Left hindlimb (tissue), 1 donor: ENCODE data around the gene HOXC4.

Source experiments
- DNase-seq: peaks from one replicate; pipeline ENCODE4 v3.0.0-alpha.2; 2018

Gene HOXC4

DNA sequence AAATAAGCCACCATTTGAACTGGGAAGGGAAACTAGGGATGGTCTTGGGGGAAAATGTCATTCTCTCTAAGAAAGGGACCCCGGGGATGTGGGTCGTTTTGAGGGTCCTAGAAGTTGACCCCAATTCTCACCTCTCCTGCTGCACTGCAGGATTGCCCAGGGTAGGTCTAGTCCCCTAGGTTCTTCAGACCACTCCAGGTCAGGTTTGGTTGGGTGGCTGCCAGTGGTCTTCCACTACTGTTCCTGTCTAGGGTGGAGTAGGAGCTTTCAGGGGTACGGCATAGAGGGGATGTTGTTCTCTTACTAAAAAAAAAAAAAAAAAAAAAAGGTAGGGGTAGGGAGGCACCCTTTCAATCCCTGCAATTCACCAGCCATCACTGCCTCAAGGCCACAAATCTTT is 37.6 kb upstream of the HOXC4 start:
- no peak for DNase-seq

DNA sequence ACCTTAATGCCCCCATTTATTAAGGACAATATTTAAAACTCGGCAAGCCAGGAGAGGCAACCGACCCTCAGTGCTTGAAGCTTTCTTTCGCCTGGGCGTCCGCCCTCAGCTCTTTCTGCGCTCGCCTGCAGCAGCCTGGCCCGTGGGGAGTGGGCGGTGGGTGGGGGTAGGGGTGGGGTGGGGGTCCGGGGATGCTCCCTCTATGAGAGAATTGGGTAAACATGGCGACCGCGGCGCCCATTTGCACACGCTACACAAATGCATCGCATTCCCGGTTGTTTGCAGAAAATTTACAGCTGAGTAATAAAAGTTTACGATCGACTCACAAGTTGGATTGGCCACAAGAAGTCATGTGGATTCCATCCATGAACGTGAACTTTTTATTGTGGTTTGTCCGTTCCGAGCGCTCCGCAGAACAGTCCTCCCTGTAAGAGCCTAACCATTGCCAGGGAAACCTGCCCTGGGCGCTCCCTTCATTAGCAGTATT is 37.1 kb upstream of the HOXC4 start:
- no peak for DNase-seq

DNA sequence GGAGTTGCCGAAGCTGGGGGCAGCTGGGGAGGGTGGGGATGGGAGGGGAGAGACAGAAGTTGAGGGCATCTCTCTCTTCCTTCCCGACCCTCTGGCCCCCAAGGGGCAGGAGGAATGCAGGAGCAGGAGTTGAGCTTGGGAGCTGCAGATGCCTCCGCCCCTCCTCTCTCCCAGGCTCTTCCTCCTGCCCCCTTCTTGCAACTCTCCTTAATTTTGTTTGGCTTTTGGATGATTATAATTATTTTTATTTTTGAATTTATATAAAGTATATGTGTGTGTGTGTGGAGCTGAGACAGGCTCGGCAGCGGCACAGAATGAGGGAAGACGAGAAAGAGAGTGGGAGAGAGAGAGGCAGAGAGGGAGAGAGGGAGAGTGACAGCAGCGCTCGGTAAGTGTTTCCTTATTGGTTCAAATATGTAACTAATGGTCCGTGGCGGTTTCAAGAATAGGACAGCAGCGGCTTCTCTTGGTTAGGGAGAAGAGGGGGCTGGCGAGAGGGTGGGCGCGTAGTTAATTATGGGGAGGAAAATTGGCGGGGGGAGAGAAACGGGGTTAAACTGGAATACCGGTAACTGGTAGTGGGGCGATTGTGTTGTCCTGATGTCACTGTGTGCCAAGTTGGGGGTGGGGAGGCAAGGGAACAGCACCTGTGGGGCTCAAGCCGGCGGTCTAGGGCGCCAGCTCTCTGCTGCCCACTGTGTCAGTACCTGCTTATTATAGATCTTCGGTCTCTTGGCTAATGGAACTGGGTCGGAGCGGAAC is 36.4 kb upstream of the HOXC4 start:
- no peak for DNase-seq

DNA sequence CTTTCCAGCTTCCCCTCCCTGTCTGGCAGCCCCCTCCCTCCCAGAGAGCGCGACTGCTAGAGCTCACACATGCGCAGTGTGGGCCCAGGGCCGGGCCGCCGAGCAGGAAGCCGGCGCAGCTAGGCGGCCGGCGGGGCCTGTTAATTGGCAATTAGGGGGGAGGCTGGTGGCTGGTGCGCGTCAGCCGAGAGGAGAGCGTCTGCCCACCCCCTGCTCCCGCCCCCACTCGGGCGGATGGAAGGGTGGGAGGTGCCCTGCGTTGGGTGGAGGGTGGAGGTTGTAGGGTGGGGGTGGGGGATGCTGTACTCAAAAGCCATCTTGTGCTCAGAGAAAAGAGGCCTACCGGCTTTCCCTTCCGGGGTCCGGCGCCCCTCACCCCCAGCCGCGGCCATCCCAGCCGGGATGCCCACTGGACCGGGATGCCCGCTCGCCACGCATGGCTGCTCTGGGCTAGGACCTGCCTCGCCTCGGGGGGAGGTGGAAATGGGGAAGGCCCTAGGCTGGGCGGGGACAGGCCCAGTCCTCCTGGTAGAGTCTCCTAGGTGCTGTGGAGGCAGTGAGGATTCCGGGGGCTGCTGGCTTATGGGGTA is 35.7 kb upstream of the HOXC4 start:
- DNase-seq, result peak; percentile 96

DNA sequence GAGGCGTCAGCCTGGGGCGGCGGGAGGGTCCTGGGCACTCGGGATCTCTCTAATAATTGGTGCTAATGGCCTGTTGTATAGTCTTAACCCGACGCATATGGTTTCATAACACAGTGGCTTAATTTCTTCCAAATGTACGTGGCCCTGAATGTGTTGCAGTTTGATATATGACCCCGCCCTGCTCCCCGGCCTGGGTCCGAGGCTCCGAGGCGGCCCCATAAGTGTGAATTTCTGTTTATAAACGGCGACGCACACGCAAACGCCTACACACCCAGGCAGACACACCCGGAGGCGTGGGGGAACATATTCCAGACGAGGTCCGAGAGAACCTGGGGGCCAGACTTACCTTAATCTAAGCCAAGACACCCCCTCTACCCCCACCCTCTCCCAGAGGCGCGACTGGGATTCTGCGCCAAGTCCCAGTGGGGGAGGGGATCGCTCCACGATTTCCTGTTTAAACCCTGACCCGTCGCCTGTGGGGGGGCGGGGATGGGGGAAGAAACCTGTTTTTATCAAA is 35.1 kb upstream of the HOXC4 start:
- DNase-seq, result no peak

DNA sequence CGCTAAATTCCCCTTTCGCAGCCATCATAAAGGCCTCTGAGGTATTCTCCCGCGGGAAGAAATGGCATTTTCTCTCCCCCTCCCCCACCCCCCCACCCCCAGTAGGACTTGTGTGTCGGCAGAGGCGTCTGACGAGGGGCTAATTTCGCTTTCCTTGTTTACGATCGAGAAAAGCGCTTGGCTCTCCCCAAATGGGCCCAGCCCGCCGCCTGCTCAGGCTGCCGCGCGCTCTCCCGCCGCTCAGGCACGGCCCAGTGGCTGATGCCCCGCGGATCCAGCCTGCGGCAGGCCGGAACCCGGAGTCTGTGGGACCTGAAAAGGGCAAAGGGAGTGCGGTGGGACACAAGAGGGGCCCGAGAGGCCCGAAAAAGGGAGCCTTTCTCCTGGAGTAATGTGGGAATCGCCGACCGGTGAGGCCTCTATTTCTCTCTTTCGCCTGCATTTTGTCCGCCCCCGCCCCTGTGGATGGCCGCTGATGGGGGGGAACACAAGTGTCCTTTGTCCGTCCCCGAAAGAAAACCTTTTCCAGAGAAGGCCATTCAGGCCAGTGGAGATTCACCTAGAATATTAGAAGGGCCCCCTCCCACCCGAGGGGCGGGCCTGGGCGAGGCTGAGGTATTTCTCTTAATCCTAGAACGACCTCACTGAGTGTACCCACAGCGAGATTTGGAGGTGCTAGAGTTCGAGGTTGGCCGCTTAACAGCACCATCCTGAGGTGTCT is 34.4 kb upstream of the HOXC4 start:
- no peak for DNase-seq

DNA sequence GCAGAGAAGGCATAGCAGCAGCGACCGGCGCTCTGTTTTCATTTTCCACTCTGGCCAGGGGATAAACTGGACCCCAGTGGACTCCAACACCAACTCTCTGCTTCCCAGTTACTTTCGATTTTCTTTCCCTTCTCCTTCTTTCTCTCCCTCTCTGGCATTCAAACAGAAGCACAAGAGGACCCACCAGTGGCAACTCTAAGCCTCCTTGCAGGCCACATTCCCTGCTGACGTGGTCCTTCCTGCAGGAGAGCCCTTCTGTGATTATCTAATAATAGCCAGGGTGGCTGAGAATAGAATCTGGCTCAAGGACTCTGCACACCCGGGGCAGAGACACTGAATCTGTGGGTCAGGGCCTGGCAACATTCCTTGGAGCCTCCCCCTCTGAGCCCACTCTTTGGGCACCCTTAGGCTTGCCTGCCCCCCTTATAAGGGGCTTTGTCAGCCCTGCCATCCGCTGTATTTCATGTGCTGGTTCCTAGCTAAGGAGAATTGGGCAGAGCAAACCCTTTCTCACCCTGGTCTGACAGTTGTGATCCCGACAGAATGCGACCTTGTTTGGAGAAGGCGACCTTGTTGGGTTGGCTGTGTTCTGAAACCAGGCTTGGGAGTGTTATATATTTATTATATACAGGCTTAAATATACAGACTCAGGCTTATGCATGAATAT is 33.6 kb upstream of the HOXC4 start:
- DNase-seq, result no peak

DNA sequence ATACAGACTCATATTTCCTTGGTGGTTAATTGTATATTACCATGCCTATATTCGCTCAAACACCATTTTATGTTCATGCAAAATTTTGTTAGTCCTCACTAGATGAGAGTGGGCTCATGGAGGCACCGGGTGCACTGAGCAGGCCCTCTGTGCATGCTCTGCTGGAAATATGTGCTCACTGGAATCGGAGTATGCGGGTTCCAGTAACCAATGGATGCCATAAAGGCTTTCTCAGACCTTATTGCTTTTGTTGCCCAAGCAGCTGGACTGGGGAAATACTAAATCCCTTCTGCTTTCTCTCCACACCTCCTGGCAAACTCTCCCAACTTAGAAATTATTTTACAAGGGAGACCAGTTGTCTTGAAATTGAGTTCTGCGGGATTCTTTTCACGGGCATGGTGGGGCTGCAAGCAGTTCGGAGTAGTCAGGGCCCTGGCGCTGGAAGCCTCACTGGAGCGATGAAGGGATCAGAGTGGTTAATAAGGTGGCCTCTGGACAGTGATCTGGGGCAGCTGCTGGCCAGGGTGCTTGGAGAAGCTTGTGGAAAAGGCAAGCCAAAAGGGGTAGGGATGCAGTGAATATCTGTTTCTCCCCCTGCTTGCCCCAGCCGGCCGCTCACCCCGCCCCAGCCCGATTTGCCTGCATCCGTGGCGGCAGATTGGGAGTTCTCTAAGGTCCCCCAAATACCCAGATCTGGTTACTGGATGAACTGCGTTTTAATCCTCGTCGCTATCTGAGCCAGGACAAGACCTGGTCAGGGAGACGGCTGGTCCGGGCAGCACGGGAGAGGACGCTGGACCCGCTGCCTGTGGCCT is 32.8 kb upstream of the HOXC4 start:
- DNase-seq, result no peak

DNA sequence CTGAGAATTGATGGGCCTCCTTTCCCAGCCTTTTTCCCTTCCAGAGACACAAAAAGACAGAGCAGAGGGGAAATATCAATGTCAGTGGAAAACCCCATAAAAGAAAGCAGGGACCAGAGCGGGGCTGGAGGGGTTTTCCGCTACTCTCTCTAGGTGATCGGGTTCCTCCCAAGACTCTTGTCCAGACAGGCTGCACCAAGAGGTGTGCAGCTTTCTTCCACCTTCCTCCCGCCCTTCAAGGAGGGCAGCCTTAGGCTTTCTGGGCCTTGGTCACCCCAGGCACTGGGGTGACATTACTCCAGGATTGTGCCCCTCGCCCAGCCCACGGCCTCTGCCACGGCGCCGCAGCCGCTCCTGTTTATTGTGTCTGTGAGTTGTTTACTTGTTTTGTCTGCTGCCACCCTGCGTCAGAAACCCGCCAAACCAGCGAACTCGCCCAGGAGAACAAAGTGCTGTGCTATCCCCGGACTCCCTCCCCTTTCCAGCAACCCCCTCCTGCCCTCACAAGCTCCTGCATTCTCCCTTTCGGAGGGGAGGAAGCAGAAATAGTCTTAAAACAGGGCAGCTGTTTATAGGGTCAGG is 32.1 kb upstream of the HOXC4 start:
- no peak for DNase-seq

DNA sequence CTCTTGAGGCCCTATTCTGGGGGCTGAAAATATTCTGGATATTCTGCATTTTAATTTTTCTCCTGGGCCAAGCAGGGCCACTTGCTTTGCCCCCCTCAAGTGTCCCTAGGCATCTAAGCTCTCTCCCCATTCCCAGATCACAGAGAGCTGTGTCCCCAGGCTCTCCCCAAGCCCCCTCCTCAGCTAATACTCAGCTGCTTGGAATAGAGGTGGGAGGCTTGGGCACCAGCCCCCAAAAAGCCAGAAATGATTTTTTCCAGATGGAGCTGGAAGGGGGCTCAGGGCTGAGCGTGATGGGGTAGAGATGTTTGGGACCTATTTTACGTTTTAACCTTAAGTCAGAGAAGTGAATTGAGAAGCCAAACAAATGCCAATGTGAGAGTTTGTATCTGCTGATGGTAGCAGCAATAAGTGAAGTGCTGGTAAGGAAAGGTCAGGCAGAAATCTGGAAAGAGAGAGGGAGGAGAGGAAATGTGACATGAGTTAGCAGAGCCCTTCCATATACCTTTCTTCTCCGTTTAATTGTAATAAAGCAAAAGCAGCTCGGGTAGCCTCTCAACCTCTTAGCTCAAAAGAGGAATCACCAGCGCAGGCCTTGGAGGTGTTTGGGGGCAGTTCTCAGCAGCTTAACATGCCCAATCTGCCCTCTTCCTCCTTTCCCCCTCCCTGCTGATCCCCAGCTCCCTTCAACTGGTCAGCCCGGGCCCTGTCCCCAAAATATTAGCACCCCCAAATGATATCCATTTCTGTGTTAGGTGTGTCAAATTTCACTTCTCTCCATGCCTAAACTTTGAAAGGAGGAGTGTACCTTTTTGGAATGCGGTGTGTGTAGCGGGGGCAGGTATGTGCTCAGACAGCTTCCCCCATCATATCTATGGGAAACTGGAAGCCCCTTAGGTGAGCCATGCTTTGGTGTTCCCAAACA is 30.4 kb upstream of the HOXC4 start:
- DNase-seq, result no peak

DNA sequence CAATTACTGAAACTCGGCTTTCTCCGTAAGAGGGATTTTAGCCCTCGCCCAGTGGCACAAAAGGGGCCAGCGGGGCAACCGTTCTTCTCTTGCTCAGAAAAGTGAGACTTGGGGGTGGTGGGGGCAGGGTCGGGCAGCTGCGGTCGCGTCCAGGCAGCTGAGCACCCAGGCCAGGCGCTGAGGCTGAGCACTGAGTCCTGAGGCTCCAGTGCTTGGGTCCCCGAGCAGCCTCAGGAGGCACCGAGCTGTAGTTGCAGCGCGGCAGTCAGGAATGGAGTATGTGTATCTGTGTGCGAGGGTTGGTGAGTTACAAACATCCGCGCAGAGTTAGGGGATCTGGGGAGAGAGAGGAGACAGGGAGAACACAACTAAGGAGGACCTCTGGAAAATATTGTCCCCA is 29.5 kb upstream of the HOXC4 start:
- no peak for DNase-seq

DNA sequence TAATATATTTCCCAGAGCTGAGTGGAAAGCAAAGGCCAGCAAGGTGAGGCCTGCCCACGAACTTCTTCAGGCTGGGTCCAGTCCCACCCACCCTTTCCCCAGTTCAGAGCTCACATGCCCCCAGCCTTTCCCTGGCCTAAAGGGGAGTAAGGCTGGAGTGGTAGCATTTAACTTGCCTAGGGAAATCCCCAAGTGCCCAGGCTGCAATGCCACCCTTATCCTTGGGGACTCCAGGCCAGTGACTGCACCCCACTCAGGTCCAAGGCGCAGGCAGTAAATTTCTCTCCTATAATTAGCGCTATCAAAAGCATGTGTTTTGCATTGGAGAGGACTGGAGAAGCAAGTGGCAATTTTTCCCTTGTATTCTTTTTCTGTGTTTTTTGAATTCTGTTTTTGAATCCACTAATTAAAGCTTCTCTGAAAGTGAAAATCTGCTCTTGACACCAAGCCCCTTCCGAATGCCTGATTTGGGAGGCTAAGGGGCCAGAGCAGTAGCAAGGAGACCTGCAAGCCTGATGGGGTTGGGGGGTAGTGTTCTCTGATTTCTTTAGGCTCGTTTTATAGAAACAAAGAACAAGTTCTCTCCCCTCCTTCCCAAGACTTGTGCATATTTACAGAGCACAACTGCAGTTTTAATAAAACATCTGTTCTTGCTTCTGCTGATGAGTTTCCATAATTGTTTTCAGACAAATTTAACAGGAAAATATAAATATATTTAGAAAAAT is 28.9 kb upstream of the HOXC4 start:
- DNase-seq, result no peak

DNA sequence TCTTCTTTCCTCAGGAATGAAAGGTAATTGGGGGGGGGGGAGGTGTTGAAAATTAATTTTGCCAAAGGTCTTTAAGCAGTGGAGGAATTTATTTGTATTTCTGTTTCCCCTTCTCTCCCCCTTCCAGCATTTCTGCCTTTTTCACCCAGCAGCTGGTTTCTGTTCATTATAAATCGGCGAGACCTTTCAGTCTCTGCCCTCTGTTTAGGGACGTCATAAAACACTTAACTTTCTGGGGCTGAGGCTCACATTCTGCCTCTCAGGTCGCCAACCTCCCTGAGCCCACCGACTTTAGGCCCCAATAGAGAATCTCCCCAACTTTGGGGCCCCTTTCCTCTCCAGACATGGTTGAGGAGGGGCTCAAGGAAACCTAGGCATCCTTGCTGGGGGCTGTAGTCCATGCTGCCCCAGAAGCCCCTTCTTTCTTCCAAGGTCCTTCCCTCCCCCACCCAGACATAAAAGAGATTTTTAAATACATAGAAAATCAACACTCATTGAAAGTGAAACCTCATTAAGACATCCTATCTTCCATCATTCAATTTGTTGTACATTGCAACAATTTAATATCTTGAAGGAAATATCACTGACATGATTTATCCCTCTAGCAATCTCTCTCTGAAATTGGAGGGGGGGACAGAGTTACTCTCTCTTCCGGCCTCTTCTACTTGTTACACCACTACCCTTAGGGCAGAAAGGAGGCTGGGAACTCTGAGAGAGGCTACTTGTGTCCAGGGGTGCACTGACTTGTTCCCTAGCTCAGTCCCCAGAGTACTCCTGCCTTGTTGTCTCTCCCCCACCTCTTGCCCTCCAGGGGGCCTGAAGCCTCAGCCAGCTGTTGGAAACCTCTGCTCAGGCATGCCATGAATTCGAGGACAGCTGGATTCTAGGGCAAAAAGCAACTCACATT is 27.9 kb upstream of the HOXC4 start:
- no peak for DNase-seq

DNA sequence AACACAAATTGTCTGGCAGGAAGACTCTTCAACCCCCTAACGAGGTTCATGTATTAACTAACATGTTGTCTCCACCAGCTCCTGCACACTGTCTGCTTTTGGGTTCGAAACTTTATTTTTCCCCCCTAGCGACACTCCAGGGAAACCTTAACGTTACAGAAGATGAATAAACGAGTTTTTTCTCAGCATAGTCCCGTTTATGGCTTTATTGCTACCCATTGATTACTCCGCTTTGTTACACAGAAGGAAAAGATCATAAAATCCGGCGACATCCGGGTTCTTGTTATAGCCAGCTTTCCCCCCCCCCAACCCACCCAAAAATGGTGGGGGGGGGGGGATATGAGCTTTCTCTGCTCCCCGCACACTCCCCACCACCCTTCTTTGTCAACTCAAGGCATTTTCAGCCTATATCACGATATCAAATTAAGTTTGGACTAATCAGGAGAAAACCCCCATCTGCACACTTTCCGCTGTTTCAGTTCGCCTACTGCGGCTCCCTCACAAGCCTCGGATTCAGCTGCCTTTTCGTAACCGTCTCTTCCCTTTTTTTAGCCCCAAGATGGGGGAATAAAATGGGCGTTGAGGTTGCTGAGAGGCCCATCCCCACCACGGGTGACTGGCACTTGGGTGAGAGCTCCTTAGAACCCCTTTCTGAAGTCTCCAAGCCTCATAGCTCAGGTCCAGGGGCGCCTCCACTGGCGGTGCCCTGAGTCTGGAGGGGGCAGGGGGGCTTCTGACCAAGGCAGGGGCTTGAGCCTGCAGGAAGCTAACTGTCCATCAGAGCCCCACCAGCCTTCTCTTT is 26.8 kb upstream of the HOXC4 start:
- no peak for DNase-seq

DNA sequence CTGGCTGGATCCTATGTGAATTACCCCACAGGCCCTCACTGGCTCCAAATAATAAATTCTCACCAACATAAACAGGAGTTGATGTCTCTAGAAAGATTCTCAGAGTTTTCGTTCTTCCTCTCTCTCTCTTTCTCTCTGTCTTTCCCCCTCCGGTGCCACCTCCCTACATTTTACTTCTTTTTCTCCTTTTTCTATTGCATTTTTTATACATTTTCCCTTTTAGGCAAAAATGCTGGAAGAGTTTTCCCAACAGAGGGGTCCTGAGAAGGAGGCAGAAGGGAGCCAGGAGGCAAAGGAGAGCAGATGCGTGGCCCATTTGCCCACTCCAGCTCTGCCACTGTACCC is 26.2 kb upstream of the HOXC4 start:
- no peak for DNase-seq

DNA sequence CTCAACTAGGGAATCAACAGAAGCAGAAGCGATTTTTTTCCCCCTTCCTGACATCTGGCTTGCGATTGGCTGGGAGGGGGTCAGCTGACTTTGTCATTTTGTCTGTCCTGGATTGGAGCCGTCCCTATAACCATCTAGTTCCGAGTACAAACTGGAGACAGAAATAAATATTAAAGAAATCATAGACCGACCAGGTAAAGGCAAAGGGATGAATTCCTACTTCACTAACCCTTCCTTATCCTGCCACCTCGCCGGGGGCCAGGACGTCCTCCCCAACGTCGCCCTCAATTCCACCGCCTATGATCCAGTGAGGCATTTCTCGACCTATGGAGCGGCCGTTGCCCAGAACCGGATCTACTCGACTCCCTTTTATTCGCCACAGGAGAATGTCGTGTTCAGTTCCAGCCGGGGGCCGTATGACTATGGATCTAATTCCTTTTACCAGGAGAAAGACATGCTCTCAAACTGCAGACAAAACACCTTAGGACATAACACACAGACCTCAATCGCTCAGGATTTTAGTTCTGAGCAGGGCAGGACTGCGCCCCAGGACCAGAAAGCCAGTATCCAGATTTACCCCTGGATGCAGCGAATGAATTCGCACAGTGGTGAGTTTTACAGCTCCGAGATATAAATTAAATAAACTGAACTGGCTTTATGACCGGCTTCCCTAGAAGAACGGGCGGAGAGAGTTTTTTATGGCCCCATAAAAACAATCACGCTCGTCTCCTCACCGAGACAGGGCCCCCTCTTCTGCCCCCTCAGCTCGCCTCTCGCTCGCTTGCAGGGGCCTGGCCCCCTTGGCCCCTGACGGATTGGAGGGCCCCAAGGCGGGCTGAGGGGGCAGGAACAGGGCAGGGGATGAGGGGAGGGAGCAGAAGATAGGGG is 25.1 kb upstream of the HOXC4 start, which contains the start of gene HOXC6:
Gene HOXC6 (plus strand): TSS at position 127 of the 888 bp plus-strand sequence. CDS start 82 bp downstream, at position 209.
- no peak for DNase-seq
